ENCODE data around the gene STAB1. TPM values are rescaled to one million over a fixed set of nuclear protein-coding genes. Genes with fewer than 3 reads are reported as not detected.

STAB1 gene
- total and polyA plus RNA-seq, 2 of the 8 experiments (the other 6 are each of a cell fraction or from before 2014, with no cell fraction given): 1.0 to 1.9 TPM

- FAIRE-seq (no peak), DNase-seq (ENCODE audit: low read depth in 1 of 2, low spot score in 2 of 2) (no peak)
- no peak for TF ChIP-seq EGR1 (IDR thresholded peaks at IDR 0.05; ENCODE audit: borderline replicate concordance, low read depth, low read length)
- no peak for TF ChIP-seq HDAC6 (IDR thresholded peaks at IDR 0.05; ENCODE audit: low read depth, low read length)
- TF ChIP-seq RXRA (IDR thresholded peaks at IDR 0.05; ENCODE audit: insufficient read depth, low read depth, low read length): no peak
- TF ChIP-seq CBX5 (IDR thresholded peaks at IDR 0.05; ENCODE audit: low read depth, low read length): no peak
- TF ChIP-seq SP4 (IDR thresholded peaks at IDR 0.05; ENCODE audit: low read length): no peak
- TF ChIP-seq TCF12 (IDR thresholded peaks at IDR 0.05; ENCODE audit: low read depth, low read length): no peak
- no peak for TF ChIP-seq SAP30 (IDR thresholded peaks at IDR 0.05; ENCODE audit: insufficient read depth, insufficient replicate concordance, low read length)
- H3K18ac ChIP-seq (ENCODE audit: extremely low read depth, low read length): no peak overlapping the region
- H2AK5ac ChIP-seq (ENCODE audit: low read depth, low read length): no peak overlapping the region
- H2BK12ac ChIP-seq (ENCODE audit: low read depth, low read length): no peak overlapping the region
- no peak overlapping the region for H3K4me3 ChIP-seq (ENCODE audit: extremely low read depth in 1 of 4, insufficient read depth in 2 of 4, low read depth in 3 of 4, low read length in 4 of 4)
- no peak overlapping the region for H3K4ac ChIP-seq (replicated peaks; ENCODE audit: insufficient read length, low read depth, low read length)
- no peak overlapping the region for H2BK120ac ChIP-seq (replicated peaks; ENCODE audit: low read depth, low read length)
- H4K8ac ChIP-seq (ENCODE audit: extremely low read depth, insufficient read depth, low read length): no peak overlapping the region
- no peak overlapping the region for H4K91ac ChIP-seq (replicated peaks; ENCODE audit: insufficient read length, low read length)
- H3K4me1 ChIP-seq (replicated peaks in 1 of 4; ENCODE audit: control insufficient read depth in 3 of 4, insufficient read depth in 4 of 4, low read length in 3 of 4): no peaks in the 10 kb centered on the region
- H3K27me3 ChIP-seq (replicated peaks in 1 of 4; ENCODE audit: control insufficient read depth in 3 of 4, extremely low read depth in 1 of 4, insufficient read depth in 3 of 4, low read length in 3 of 4): no peaks in the 10 kb centered on the region
- H2AFZ ChIP-seq (ENCODE audit: low read length): no peak overlapping the region
- no peaks in the 10 kb centered on the region for H3K79me2 ChIP-seq (ENCODE audit: control insufficient read depth in 1 of 2, insufficient read depth in 2 of 2, low read length in 2 of 2)
- no peak overlapping the region for H3K4me2 ChIP-seq (ENCODE audit: insufficient read depth in 1 of 2, low read depth in 2 of 2, low read length in 2 of 2)
- H3K79me1 ChIP-seq (ENCODE audit: low read depth, low read length): peaks cover 2% of the 10 kb centered on the region
- no peak overlapping the region for H3K56ac ChIP-seq (replicated peaks; ENCODE audit: insufficient read length, low read depth, low read length)
- H3K23ac ChIP-seq (ENCODE audit: insufficient read length): no peak overlapping the region
- H2BK20ac ChIP-seq (ENCODE audit: low read length): no peak overlapping the region
- ChIA-PET POLR2A (ENCODE audit: partially characterized antibody) (interaction anchor here (0.6 to 1.0 kb wide), 2 partner anchors 11 to 565 kb away, joined by 3 read pairs; no protein-coding TSS in a partner anchor), CTCF (ENCODE audit: partially characterized antibody) (interaction anchor here (0.9 to 2.9 kb wide), 4 partner anchors 11 to 100 kb away, joined by 3 to 17 read pairs (median 4); no protein-coding TSS in a partner anchor)
- no peak overlapping the region for H2BK5ac ChIP-seq (ENCODE audit: low read depth, low read length)
- H3K23me2 ChIP-seq (ENCODE audit: low read depth, low read length): no peaks in the 10 kb centered on the region
- no peak overlapping the region for H2BK15ac ChIP-seq (ENCODE audit: low read length)
- H3K9me3 ChIP-seq (ENCODE audit: insufficient read depth in 2 of 2, low read depth in 1 of 2, low read length in 1 of 2): no peaks in the 10 kb centered on the region
- H3K9ac ChIP-seq (replicated peaks in 1 of 4; ENCODE audit: extremely low read depth in 1 of 4, low read depth in 3 of 4, low read length in 3 of 4): no peak overlapping the region
- H3K36me3 ChIP-seq (ENCODE audit: control insufficient read depth in 2 of 4, insufficient read depth in 4 of 4, low read length in 3 of 4): peaks cover 4 to 40% (median 10%) of the 10 kb centered on the region in 4 experiments; a peak in 7 of 8 replicates
- H4K5ac ChIP-seq (ENCODE audit: insufficient read length, low read depth, low read length): no peak overlapping the region
- H4K20me1 ChIP-seq (replicated peaks in 1 of 2; ENCODE audit: control insufficient read depth in 1 of 2, insufficient read depth in 2 of 2, low read length in 2 of 2): no peaks in the 10 kb centered on the region
- H3K27ac ChIP-seq (ENCODE audit: low read depth, low read length): no peak overlapping the region
- H3K14ac ChIP-seq (ENCODE audit: insufficient read length): no peak overlapping the region
These were observed 56.0 kb downstream of the STAB1 start for GRCh38 chr3:52551118-52551517.
